Measurements from ENCODE around the gene CALB2.

DNA sequence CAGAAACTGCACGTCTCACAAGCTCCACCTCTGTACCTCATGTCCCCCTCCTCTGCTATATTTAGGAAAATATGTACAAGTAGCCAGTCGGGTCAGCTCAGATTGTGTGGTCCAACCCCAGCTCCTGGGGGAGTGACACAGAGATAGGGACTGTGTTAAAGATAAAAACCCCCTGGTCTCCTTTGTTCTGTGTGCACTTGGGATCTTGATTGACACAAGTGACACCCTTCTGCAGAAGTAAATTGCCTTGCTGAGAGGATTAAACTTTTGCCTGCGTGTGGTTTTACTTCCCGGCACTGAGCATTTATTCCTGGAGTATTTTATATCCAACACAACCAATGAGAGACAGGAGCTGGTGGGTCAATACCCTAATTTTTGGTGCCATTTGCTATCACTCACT is 45.8 kb downstream of the CALB2 start:
- TF ChIP-seq POLR2A (IDR thresholded peaks at IDR 0.05; ENCODE audit: low read length) (no peak), GATA1 (IDR thresholded peaks at IDR 0.05; ENCODE audit: low read depth, low read length) (no peak)

Measured in erythroblast (primary cell).